Gastroesophageal sphincter (tissue), 3 donors: ENCODE measurements around the gene MAP1B.

Source experiments
- POLR2A ChIP-seq, 2 donors: fragments of 450-650 bp; IDR thresholded peaks; one replicate each; pipeline ENCODE4 v1.6.1; 2017; ENCODE audit warnings: antibody characterized with exemption in 2 of 2, mild to moderate bottlenecking in 2 of 2, moderate library complexity in 1 of 2
- TF ChIP-seq, protein P1 (sequence below), 4 experiments: fragments of 200-600 bp in 2 of 4; fragments of 450-650 bp in 2 of 4; sonication (generic) in 1 of 4; IDR thresholded peaks; one replicate each; pipeline ENCODE4 v1.5.1; 2017 to 2019; ENCODE audit warnings: antibody characterized with exemption in 4 of 4, mild to moderate bottlenecking in 2 of 4, moderate library complexity in 2 of 4

DNA sequence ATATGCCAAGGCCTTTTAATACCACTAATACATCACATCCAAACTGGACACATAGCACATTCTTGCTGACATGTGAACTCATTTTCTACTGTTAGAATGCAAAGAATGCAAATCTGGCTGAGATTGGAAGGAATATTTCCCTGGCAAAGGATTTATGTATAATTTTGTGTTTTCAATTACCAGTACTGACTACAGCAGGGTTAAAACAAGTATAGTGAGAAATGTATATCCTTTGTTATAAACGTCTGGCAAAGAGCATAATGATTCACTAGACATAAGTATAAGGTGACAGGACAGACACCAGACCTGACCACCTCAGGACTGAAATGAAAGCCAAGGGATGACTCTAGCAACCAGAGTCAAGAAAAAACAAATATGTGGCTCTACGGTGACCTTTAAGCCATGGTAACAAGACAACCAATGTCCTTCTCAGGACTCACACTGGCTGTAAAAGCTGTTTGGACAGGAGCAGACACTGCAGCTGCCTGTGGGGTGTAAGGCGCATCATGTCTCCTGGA lies 117.7 kb downstream of the MAP1B start:
- TF ChIP-seq, protein P1, sequence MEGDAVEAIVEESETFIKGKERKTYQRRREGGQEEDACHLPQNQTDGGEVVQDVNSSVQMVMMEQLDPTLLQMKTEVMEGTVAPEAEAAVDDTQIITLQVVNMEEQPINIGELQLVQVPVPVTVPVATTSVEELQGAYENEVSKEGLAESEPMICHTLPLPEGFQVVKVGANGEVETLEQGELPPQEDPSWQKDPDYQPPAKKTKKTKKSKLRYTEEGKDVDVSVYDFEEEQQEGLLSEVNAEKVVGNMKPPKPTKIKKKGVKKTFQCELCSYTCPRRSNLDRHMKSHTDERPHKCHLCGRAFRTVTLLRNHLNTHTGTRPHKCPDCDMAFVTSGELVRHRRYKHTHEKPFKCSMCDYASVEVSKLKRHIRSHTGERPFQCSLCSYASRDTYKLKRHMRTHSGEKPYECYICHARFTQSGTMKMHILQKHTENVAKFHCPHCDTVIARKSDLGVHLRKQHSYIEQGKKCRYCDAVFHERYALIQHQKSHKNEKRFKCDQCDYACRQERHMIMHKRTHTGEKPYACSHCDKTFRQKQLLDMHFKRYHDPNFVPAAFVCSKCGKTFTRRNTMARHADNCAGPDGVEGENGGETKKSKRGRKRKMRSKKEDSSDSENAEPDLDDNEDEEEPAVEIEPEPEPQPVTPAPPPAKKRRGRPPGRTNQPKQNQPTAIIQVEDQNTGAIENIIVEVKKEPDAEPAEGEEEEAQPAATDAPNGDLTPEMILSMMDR (IDR thresholded peaks at IDR 0.05) = no peak
- no peak for TF ChIP-seq POLR2A (IDR thresholded peaks at IDR 0.05)
